Raji (cell line): ENCODE data around the gene OPHN1.

Experiments used
- POLR2A ChIP-seq: IDR thresholded peaks from 2 replicates; pipeline ENCODE4 v1.6.1; 2011; ENCODE audit warnings: low read depth, low read length, control low read depth; ENCODE audit not compliant: insufficient read depth

OPHN1 gene

DNA sequence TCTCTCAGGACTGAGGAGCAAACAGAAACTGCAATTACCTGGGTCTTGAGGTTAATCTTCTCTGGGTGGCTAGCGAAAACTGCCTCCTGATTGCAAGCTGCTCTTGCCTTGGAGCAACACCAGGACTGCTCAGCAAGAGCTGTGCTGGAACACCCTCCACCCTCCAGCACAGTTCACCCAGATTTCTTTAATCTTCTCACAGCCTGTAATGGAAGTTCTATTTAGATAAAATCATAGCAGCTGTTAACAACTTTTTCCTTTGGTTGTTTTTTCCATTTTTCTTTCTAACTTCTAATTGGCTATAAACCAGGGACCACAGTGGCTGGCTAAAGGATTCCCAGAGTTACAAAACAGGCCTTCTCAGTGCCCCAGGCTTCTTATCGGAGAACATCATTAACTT, 36.3 kb downstream of the OPHN1 start:
- no peak for TF ChIP-seq POLR2A

DNA sequence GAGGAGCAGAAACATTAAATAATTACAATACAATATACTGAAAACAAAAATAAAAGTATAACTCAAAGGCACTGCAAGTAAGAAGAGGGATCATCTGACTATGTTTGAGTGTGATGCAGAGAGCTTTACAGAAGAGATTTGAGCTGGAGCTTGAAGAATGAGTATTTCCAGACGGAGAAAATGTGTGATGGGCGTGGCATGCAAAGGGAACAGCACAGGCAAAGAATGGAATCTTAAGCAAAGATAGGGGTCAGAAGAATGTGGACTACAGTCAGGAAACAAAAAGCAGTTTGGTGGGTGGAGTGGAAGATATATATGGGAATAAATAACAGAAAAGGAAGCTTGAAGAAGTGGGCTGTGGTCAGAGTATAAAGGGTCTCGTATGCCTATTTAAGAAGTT, 45.5 kb downstream of the OPHN1 start:
- no peak for TF ChIP-seq POLR2A

- TF ChIP-seq POLR2A: no peak
Observed at GRCh38 chrX:68383540-68383939, 49.8 kb downstream of the OPHN1 start.

DNA sequence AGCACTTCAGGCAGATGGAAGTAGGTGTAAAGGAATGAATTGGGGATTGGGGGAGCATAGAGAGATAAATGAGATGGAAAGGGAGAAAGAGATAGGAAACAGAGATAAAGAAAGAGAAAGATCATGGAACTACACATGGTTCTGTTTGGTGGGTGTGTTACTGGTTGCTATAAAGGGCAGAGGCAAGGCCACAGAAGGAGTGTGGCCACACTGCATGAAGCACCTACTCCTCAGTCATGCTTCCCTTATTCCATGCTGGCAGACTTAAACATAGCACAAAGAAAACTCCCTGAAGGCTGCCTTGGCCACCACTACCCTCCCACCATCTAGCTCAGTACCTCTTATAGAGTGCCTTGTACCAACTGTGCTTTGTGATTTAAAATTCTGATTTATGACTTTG, 56.9 kb downstream of the OPHN1 start:
- no peak for TF ChIP-seq POLR2A

DNA sequence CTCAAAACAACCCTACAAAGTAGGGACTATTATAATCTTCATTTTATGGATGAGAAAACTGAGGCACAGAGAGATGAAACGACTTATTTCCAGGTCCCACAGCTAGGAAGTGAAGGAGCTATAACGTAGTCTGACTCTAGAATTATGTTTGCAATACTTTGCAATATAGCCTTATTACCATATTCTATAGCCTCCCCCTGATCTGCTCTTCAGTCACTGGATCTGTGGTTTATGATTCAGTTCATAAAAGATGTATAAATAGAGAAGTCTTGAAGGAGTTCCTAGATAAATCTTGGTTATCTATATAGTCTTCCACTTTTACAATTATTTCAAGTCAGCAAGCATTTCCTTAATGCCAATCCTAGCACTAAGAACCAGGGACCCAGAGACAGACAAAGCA, 57.5 kb downstream of the OPHN1 start:
- no peak for TF ChIP-seq POLR2A

- no peak for TF ChIP-seq POLR2A
Observed at GRCh38 chrX:68372665-68373064, 60.6 kb downstream of the OPHN1 start.

- no peak for TF ChIP-seq POLR2A
Observed at GRCh38 chrX:68369559-68369958, 63.7 kb downstream of the OPHN1 start.

- no peak for TF ChIP-seq POLR2A
Observed at GRCh38 chrX:68365341-68365740, 68.0 kb downstream of the OPHN1 start.

- no peak for TF ChIP-seq POLR2A
Observed at GRCh38 chrX:68363984-68364383, 69.3 kb downstream of the OPHN1 start.

GRCh38 chrX:68358679-68359078, 74.6 kb downstream of the OPHN1 start:
- no peak for TF ChIP-seq POLR2A

DNA sequence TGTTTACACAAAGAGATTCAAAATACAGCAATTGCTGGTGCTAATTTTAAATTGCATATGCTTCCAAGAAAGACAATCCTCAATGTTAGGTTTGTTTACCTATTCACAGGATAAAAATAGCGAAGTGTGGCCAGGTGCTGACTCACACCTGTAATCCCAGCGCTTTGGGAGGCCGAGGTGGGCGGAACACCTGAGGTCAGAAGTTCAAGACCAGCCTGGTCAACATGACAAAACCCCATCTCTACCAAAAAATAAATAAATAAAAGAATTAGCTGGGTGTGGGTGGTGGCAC, 77.7 kb downstream of the OPHN1 start:
- no peak for TF ChIP-seq POLR2A

DNA sequence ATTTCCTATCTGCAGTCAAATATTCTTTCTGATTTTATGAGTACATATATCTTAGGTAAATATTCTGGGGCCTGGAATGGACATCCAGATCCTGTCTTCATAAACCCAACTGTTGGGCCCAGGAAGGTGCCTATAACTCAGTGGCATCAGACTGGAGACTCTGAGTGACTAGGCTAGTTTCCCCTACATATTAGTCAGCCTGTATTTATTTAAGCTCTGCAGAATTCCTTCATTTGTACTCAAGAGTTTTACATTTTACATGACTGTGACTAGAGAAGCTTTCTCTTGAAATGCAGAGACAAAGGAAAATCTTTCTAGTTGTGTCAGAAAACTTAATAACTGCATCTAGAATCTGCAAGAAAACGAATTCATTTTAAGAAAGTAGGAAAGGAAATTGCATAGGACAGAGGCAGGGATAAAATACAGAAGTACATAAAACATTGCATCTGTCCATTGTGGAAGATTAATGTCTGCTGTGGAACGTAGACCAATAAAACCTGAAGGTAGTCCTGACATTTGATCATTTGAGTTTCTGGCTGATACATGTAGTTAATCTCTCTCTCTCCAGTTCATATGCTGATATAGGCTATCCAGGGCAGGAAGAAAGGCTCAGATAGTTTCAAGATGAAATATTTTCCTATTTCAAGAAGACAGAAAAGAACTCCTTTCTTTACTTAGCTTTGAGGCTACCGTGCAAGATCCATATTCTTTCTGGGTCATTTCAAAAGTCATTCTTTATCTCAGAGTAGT, 78.2 kb downstream of the OPHN1 start:
- no peak for TF ChIP-seq POLR2A

GRCh38 chrX:68345025-68345424, 88.3 kb downstream of the OPHN1 start:
- no peak for TF ChIP-seq POLR2A

GRCh38 chrX:68343551-68343950, 89.7 kb downstream of the OPHN1 start:
- TF ChIP-seq POLR2A: no peak

DNA sequence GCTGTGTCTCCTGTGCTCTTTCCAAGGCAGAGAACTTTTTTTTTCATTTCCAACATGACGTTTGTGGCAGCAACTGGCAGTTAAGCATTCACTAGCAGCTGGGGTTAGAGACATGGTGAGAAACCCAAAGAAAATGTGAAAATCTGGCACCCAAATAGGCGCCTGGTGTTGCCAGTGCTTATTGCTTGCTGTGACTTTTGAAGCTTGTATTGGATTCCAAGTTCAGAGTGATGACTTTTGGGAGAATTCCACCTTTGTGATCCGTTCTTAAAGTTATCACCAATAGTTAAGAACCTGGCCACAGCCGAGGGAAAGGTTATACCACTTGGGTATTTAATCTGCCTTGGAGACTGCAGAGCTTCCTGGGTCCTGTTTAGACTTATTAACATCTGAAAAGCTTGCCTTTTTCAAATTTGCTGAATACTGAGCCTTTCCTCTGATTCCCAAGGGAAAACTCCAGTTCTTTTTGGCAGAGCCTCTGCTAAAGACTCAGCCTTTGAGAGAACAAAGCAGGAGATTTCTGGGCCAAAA, 101.0 kb downstream of the OPHN1 start:
- no peak for TF ChIP-seq POLR2A

DNA sequence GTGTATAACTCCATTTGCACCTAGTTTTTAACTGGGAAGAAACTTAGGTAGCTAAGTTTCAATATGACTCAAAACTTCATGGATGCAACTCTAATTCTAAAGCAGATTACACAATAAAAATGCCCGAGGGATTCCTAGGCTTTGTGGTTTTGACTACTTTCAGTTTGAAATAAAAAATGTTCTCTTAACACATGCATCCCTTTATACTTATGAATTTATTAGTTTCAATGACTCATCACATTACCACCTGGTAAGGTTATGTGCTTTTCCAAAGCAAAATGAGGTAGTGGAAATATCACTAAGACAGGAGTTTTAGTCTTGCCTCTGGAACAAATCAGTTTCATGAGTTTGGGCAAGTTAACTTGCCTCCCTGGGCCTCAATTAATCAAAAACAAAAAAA, 125.5 kb downstream of the OPHN1 start:
- no peak for TF ChIP-seq POLR2A

GRCh38 chrX:68304602-68305001, 128.7 kb downstream of the OPHN1 start:
- no peak for TF ChIP-seq POLR2A
